Trophoblast cell (in vitro differentiated cells and primary cell): Measurements from ENCODE around the gene AIG1.
A peak's percentile ranks its signal among the peaks of the same experiment; 100 is the strongest.

Source experiments
- DNase-seq, 2 donors: peaks; one replicate each; pipeline ENCODE4 v3.0.0-alpha.2; 2016
- H2AFZ ChIP-seq: 2 replicates; pipeline ENCODE4 v1.6.1; 2013; ENCODE audit warnings: low read length, moderate library complexity, mild to moderate bottlenecking; ENCODE audit not compliant: insufficient read depth, poor library complexity
- H2AK5ac ChIP-seq: 2 replicates; pipeline ENCODE4 v1.6.1; 2013; ENCODE audit warnings: mild to moderate bottlenecking, low read length
- H2BK120ac ChIP-seq: 2 replicates; pipeline ENCODE4 v1.6.1; 2013; ENCODE audit warnings: low read length, mild to moderate bottlenecking, moderate library complexity; ENCODE audit not compliant: insufficient read depth, poor library complexity
- H2BK12ac ChIP-seq: 2 replicates; pipeline ENCODE4 v1.6.1; 2013; ENCODE audit warnings: mild to moderate bottlenecking, low read length, moderate library complexity
- H2BK5ac ChIP-seq: 2 replicates; pipeline ENCODE4 v1.6.1; 2013; ENCODE audit warnings: low read length, low read depth, moderate library complexity, mild to moderate bottlenecking; ENCODE audit not compliant: poor library complexity
- H3K14ac ChIP-seq: 2 replicates; pipeline ENCODE4 v1.6.1; 2013; ENCODE audit warnings: mild to moderate bottlenecking, low read length
- H3K18ac ChIP-seq: 2 replicates; pipeline ENCODE4 v1.6.1; 2013; ENCODE audit warnings: mild to moderate bottlenecking, low read length
- H3K23ac ChIP-seq: 2 replicates; pipeline ENCODE4 v1.6.1; 2013; ENCODE audit warnings: low read length
- H3K27ac ChIP-seq: 2 replicates; pipeline ENCODE4 v1.5.1; 2013; ENCODE audit warnings: low read depth, mild to moderate bottlenecking, inconsistent platforms, low read length, moderate library complexity
- H3K27me3 ChIP-seq: 2 replicates; pipeline ENCODE4 v1.6.1; 2013; ENCODE audit warnings: inconsistent platforms, mild to moderate bottlenecking, low read length, moderate library complexity; ENCODE audit not compliant: insufficient read depth
- H3K36me3 ChIP-seq, 2 experiments: 1 replicate in 1 of 2; 2 replicates in 1 of 2; pipeline ENCODE4 v1.6.1; 2013; ENCODE audit warnings: low read length in 2 of 2, mild to moderate bottlenecking in 2 of 2, moderate library complexity in 1 of 2; ENCODE audit not compliant: insufficient read depth in 2 of 2, control insufficient read depth in 1 of 2
- H3K4ac ChIP-seq: 2 replicates; pipeline ENCODE4 v1.6.1; 2013; ENCODE audit warnings: low read depth, mild to moderate bottlenecking, low read length, moderate library complexity
- H3K4me1 ChIP-seq, 2 experiments: 1 replicate in 1 of 2; 2 replicates in 1 of 2; pipeline ENCODE4 v1.6.1; 2013; ENCODE audit warnings: low read length in 2 of 2, mild to moderate bottlenecking in 2 of 2, moderate library complexity in 1 of 2; ENCODE audit not compliant: insufficient read depth in 2 of 2, control insufficient read depth in 1 of 2
- H3K4me2 ChIP-seq: 2 replicates; pipeline ENCODE4 v1.6.1; 2013; ENCODE audit warnings: inconsistent platforms, mild to moderate bottlenecking, low read length, moderate library complexity
- H3K4me3 ChIP-seq: 2 replicates; pipeline ENCODE4 v1.5.1; 2013; ENCODE audit warnings: mild to moderate bottlenecking, low read depth, low read length, inconsistent platforms
- H3K79me1 ChIP-seq: one replicate; pipeline ENCODE4 v1.6.1; 2013; ENCODE audit warnings: low read length
- H3K79me2 ChIP-seq: 2 replicates; pipeline ENCODE4 v1.6.1; 2013; ENCODE audit warnings: low read length, mild to moderate bottlenecking; ENCODE audit not compliant: control insufficient read depth, insufficient read depth, poor library complexity
- H3K9ac ChIP-seq: 2 replicates; pipeline ENCODE4 v1.6.1; 2013; ENCODE audit warnings: mild to moderate bottlenecking, low read length
- H3K9me3 ChIP-seq: 2 replicates; pipeline ENCODE4 v1.6.1; 2013; ENCODE audit warnings: low read depth, mild to moderate bottlenecking, control low read depth, inconsistent platforms, low read length; ENCODE audit not compliant: insufficient read depth
- H4K12ac ChIP-seq: 2 replicates; pipeline ENCODE4 v1.6.1; 2013; ENCODE audit warnings: low read depth, mild to moderate bottlenecking, low read length, moderate library complexity
- H4K8ac ChIP-seq: 2 replicates; pipeline ENCODE4 v1.6.1; 2013; ENCODE audit warnings: low read depth, mild to moderate bottlenecking, low read length, moderate library complexity
- H4K91ac ChIP-seq: one replicate; pipeline ENCODE4 v1.6.1; 2013; ENCODE audit warnings: low read depth, mild to moderate bottlenecking, low read length, moderate library complexity
- WGBS: extraction: QIAGEN DNeasy Blood & Tissue Kit; methylation state at CpG from one replicate; pipeline ENCODE4 v1.1.7; 2013; ENCODE audit warnings: missing lambda C conversion rate; ENCODE audit not compliant: insufficient read length, insufficient coverage; ENCODE audit errors: extremely low coverage; 5-methylcytosine and 5-hydroxymethylcytosine counted together

The AIG1 gene

GRCh38 chr6:143247586-143247985 is 186.9 kb downstream of the AIG1 start:
- H3K9ac ChIP-seq = no peak overlapping the region
- no peak for DNase-seq
- H2AFZ ChIP-seq = no peak overlapping the region
- WGBS = no CpG with 5 or more reads among the region's 3 CpGs
- no peak overlapping the region for H4K91ac ChIP-seq
- no peaks in the 10 kb centered on the region for H3K27me3 ChIP-seq
- H2BK120ac ChIP-seq = no peak overlapping the region
- no peak overlapping the region for H2AK5ac ChIP-seq
- H2BK12ac ChIP-seq = no peak overlapping the region
- no peak overlapping the region for H2BK5ac ChIP-seq
- no peak overlapping the region for H3K14ac ChIP-seq
- H4K8ac ChIP-seq = no peak overlapping the region
- no peaks in the 10 kb centered on the region for H3K4me1 ChIP-seq
- H3K23ac ChIP-seq = no peak overlapping the region
- no peak overlapping the region for H3K18ac ChIP-seq
- no peaks in the 10 kb centered on the region for H3K9me3 ChIP-seq
- no peaks in the 10 kb centered on the region for H3K79me1 ChIP-seq
- no peak overlapping the region for H3K4me3 ChIP-seq
- H3K79me2 ChIP-seq = no peaks in the 10 kb centered on the region
- no peak overlapping the region for H4K12ac ChIP-seq
- no peak overlapping the region for H3K27ac ChIP-seq
- no peak overlapping the region for H3K4ac ChIP-seq
- H3K4me2 ChIP-seq = no peak overlapping the region
- peaks cover 0 to 2% of the 10 kb centered on the region in 2 experiments for H3K36me3 ChIP-seq

- H2AK5ac ChIP-seq = no peak overlapping the region
- peaks cover 0 to 2% of the 10 kb centered on the region in 2 experiments for H3K36me3 ChIP-seq
- H3K4ac ChIP-seq = no peak overlapping the region
- H4K12ac ChIP-seq = no peak overlapping the region
- H2BK5ac ChIP-seq = no peak overlapping the region
- WGBS = no CpG with 5 or more reads among the region's 4 CpGs
- no peak overlapping the region for H3K27ac ChIP-seq
- H3K14ac ChIP-seq = no peak overlapping the region
- no peaks in the 10 kb centered on the region for H3K4me1 ChIP-seq
- no peak overlapping the region for H3K9ac ChIP-seq
- no peaks in the 10 kb centered on the region for H3K9me3 ChIP-seq
- H3K79me2 ChIP-seq = no peaks in the 10 kb centered on the region
- no peaks in the 10 kb centered on the region for H3K79me1 ChIP-seq
- H3K23ac ChIP-seq = no peak overlapping the region
- H4K8ac ChIP-seq = no peak overlapping the region
- H4K91ac ChIP-seq = no peak overlapping the region
- H2BK12ac ChIP-seq = no peak overlapping the region
- no peaks in the 10 kb centered on the region for H3K27me3 ChIP-seq
- H3K4me2 ChIP-seq = no peak overlapping the region
- DNase-seq = no peak
- no peak overlapping the region for H2BK120ac ChIP-seq
- no peak overlapping the region for H2AFZ ChIP-seq
- no peak overlapping the region for H3K18ac ChIP-seq
- H3K4me3 ChIP-seq = no peak overlapping the region
Observed at GRCh38 chr6:143248359-143248758, 187.7 kb downstream of the AIG1 start.

- Histone ChIP-seq H3K36me3 (peaks cover 0 to 2% of the 10 kb centered on the region in 2 experiments), H3K4ac (no peak overlapping the region), H2AK5ac (no peak overlapping the region), H3K4me1 (no peaks in the 10 kb centered on the region), H3K27ac (no peak overlapping the region), H4K91ac (no peak overlapping the region), H3K27me3 (no peaks in the 10 kb centered on the region), H3K4me3 (no peak overlapping the region), H3K18ac (no peak overlapping the region), H2BK12ac (no peak overlapping the region), H3K79me1 (no peaks in the 10 kb centered on the region), H3K14ac (no peak overlapping the region), H4K8ac (no peak overlapping the region), H3K9ac (no peak overlapping the region), H3K23ac (no peak overlapping the region), H2BK5ac (no peak overlapping the region), H4K12ac (no peak overlapping the region), H3K79me2 (no peaks in the 10 kb centered on the region), H3K4me2 (no peak overlapping the region), H2BK120ac (no peak overlapping the region), H3K9me3 (no peaks in the 10 kb centered on the region), H2AFZ (no peak overlapping the region)
- DNase-seq = no peak
- WGBS = no CpG with 5 or more reads among the region's 4 CpGs
Observed at GRCh38 chr6:143251288-143251687, 190.6 kb downstream of the AIG1 start.

GRCh38 chr6:143252961-143253360 is 192.3 kb downstream of the AIG1 start:
- H2BK120ac ChIP-seq = no peak overlapping the region
- WGBS = no CpG with 5 or more reads among the region's 6 CpGs

More at GRCh38 chr6:143252961-143253360, 192.3 kb downstream of the AIG1 start:
- H3K36me3 ChIP-seq = peaks cover 0 to 2% of the 10 kb centered on the region in 2 experiments
- H3K4ac ChIP-seq = no peak overlapping the region
- H2AFZ ChIP-seq = no peak overlapping the region
- no peaks in the 10 kb centered on the region for H3K9me3 ChIP-seq
- no peaks in the 10 kb centered on the region for H3K79me1 ChIP-seq
- H3K14ac ChIP-seq = no peak overlapping the region
- H3K27me3 ChIP-seq = no peaks in the 10 kb centered on the region
- H4K8ac ChIP-seq = no peak overlapping the region
- H2AK5ac ChIP-seq = no peak overlapping the region
- no peak overlapping the region for H4K91ac ChIP-seq
- H3K4me3 ChIP-seq = no peak overlapping the region
- no peak overlapping the region for H3K27ac ChIP-seq
- H2BK12ac ChIP-seq = no peak overlapping the region
- H4K12ac ChIP-seq = no peak overlapping the region
- H3K18ac ChIP-seq = no peak overlapping the region
- H3K4me1 ChIP-seq = no peaks in the 10 kb centered on the region
- DNase-seq = peak; percentile 71 to 82
- no peak overlapping the region for H2BK5ac ChIP-seq
- no peak overlapping the region for H3K23ac ChIP-seq
- H3K4me2 ChIP-seq = no peak overlapping the region
- no peaks in the 10 kb centered on the region for H3K79me2 ChIP-seq
- no peak overlapping the region for H3K9ac ChIP-seq
